ENCODE results near the gene LSP1.

DNA sequence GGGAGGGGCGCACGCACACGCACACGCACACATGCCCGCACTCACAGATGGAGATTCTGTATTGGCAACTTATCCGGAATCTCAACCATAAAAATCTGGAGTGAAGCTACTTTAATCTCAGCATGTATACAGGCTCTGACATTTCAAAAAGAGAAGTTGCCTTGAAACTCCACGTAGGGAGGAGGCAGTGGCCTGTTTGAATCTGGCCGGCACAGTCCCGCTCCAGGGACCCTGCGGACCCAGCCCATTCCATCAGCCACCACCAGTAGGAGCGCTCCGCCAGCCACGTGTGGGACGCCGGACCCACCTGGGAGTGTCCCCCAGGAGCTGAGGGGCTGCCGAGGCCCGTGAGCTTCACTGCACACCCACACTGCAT, 20.0 kb upstream of the LSP1 start:
- TF ChIP-seq POLR2A (IDR thresholded peaks at IDR 0.05; ENCODE audit: low read length) (no peak), GATA1 (IDR thresholded peaks at IDR 0.05; ENCODE audit: low read depth, low read length) (no peak)
